ENCODE results near the gene NEIL1. TPM values are rescaled to one million over a fixed set of nuclear protein-coding genes. Genes with fewer than 3 reads are reported as not detected.

Gene NEIL1
- total and polyA plus RNA-seq, 2 of the 8 experiments (the other 6 are each of a cell fraction or from before 2014, with no cell fraction given) = 10.4 to 10.9 TPM

GRCh38 chr15:75327491-75327890 is 19.3 kb upstream of the NEIL1 start:
- Histone ChIP-seq H3K27ac (ENCODE audit: low read depth, low read length) (no peak overlapping the region), H4K20me1 (replicated peaks in 1 of 2; ENCODE audit: control insufficient read depth in 1 of 2, insufficient read depth in 2 of 2, low read length in 2 of 2) (no peaks in the 10 kb centered on the region), H3K4me2 (ENCODE audit: insufficient read depth in 1 of 2, low read depth in 2 of 2, low read length in 2 of 2) (no peak overlapping the region), H2BK20ac (ENCODE audit: low read length) (no peak overlapping the region), H2AFZ (ENCODE audit: low read length) (no peak overlapping the region), H3K36me3 (ENCODE audit: control insufficient read depth in 2 of 4, insufficient read depth in 4 of 4, low read length in 3 of 4) (no peaks in the 10 kb centered on the region), H3K9ac (replicated peaks in 1 of 4; ENCODE audit: extremely low read depth in 1 of 4, low read depth in 3 of 4, low read length in 3 of 4) (no peak overlapping the region), H3K9me3 (ENCODE audit: insufficient read depth in 2 of 2, low read depth in 1 of 2, low read length in 1 of 2) (peaks cover 0 to under 1% of the 10 kb centered on the region in 2 experiments; a peak in 1 of 4 replicates), H3K23me2 (ENCODE audit: low read depth, low read length) (no peaks in the 10 kb centered on the region), H2BK5ac (ENCODE audit: low read depth, low read length) (no peak overlapping the region), H3K4ac (replicated peaks; ENCODE audit: insufficient read length, low read depth, low read length) (no peak overlapping the region), H4K91ac (replicated peaks; ENCODE audit: insufficient read length, low read length) (no peak overlapping the region), H2AK5ac (ENCODE audit: low read depth, low read length) (no peak overlapping the region), H3K79me2 (ENCODE audit: control insufficient read depth in 1 of 2, insufficient read depth in 2 of 2, low read length in 2 of 2) (no peaks in the 10 kb centered on the region), H3K23ac (ENCODE audit: insufficient read length) (no peak overlapping the region), H3K18ac (ENCODE audit: extremely low read depth, low read length) (no peak overlapping the region), H3K4me1 (replicated peaks in 1 of 4; ENCODE audit: control insufficient read depth in 3 of 4, insufficient read depth in 4 of 4, low read length in 3 of 4) (no peaks in the 10 kb centered on the region), H4K5ac (ENCODE audit: insufficient read length, low read depth, low read length) (no peak overlapping the region), H4K8ac (ENCODE audit: extremely low read depth, insufficient read depth, low read length) (no peak overlapping the region), H3K56ac (replicated peaks; ENCODE audit: insufficient read length, low read depth, low read length) (no peak overlapping the region), H3K79me1 (ENCODE audit: low read depth, low read length) (no peaks in the 10 kb centered on the region), H2BK15ac (ENCODE audit: low read length) (no peak overlapping the region), H2BK12ac (ENCODE audit: low read depth, low read length) (no peak overlapping the region), H2BK120ac (replicated peaks; ENCODE audit: low read depth, low read length) (no peak overlapping the region), H3K14ac (ENCODE audit: insufficient read length) (no peak overlapping the region), H3K27me3 (replicated peaks in 1 of 4; ENCODE audit: control insufficient read depth in 3 of 4, extremely low read depth in 1 of 4, insufficient read depth in 3 of 4, low read length in 3 of 4) (no peaks in the 10 kb centered on the region), H3K4me3 (ENCODE audit: extremely low read depth in 1 of 4, insufficient read depth in 2 of 4, low read depth in 3 of 4, low read length in 4 of 4) (no peak overlapping the region)
- TF ChIP-seq SP1 (IDR thresholded peaks at IDR 0.05; ENCODE audit: low read depth, low read length) (no peak), KDM4A (IDR thresholded peaks at IDR 0.05; ENCODE audit: low read depth, low read length, severe bottlenecking) (no peak), PHF8 (conservative IDR thresholded peaks at IDR 0.05; ENCODE audit: low read depth, low read length) (no peak), SIRT6 (IDR thresholded peaks at IDR 0.05; ENCODE audit: low read length) (no peak)
- ChIA-PET POLR2A (ENCODE audit: partially characterized antibody) (interaction anchor here (1.9 kb wide), 1 partner anchor 8 kb away, joined by 8 read pairs; the partner anchor contains the start of gene COMMD4), CTCF (ENCODE audit: partially characterized antibody) (interaction anchor here (0.6 to 2.4 kb wide), 5 partner anchors 12 to 473 kb away, joined by 3 to 12 read pairs (median 6); no protein-coding TSS in a partner anchor)
- FAIRE-seq = no peak
- DNase-seq (ENCODE audit: low read depth in 1 of 2, low spot score in 2 of 2) = no peak
- 84% methylated on average over 3 of the region's 3 CpGs; no CpG with 5 or more reads in 1 of the 2 experiments for WGBS, 2 experiments (ENCODE audit: extremely low coverage in 1 of 2, insufficient coverage in 1 of 2, insufficient read length in 1 of 2, insufficient replicate concordance in 2 of 2, low coverage in 1 of 2, low lambda C conversion rate in 2 of 2, missing lambda C conversion rate in 1 of 2)
